GM12892 (cell line): ENCODE measurements around the gene EMILIN1.

Source experiments
- POLR2A ChIP-seq: IDR thresholded peaks from 2 replicates; pipeline ENCODE4 v1.6.1; 2011; ENCODE audit warnings: low read depth, low read length, control low read depth
- TAF1 ChIP-seq: IDR thresholded peaks from 2 replicates; pipeline ENCODE4 v1.6.1; 2011; ENCODE audit warnings: low read depth, mild to moderate bottlenecking, control low read depth, low read length, borderline replicate concordance

DNA sequence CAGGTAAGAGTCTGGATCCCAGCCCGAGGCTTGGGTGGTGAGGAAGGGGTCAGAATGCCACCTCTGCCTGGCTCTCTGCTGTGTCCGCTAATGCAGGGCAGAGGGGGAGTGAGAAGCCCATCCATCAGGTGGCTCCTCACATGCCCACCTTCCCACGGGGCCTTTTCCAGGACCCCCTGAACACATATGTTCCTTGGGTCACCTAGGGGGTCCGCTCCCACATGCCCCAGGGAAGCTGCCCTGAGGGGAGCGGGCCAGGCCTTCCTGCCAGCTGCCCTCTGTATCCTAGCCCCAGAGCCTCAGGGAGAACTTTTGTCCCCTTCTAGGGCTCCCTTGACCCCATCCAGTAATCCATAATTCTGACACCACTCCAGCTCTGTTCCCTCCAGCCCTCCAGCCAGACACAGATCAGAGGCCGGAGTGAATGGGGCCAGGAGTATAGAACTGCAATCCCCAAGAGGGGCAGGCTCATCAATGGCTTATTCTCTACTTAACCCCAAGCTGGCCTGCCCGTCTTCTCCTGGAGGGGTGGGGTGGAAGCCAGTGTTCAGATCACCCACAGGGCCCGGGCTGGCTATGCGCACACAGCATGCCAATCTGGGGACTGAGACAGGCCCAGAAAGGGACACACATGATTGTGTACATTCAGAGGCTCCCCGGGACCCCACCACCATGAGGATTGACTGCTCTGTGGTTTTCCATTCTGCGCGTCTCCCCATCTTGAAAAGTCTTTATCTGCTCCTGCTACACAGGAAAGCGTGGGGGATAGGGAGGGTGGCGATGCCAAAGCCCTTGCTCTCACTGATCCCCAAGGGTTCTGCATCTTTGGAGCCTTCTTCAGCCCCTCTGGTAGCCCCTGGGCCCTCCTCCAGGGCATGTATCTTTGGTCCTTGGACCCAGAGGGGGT, 1.1 kb downstream of the EMILIN1 start:
- TF ChIP-seq TAF1 (no peak), POLR2A (no peak)
